Prostate gland (tissue), 2 donors: ENCODE measurements around the gene CTCF. TPM values are rescaled to one million over a fixed set of nuclear protein-coding genes. Genes with fewer than 3 reads are reported as not detected.

ENCODE experiments used
- DNase-seq: peaks from one replicate; pipeline ENCODE4 v3.0.0-alpha.2; 2019; ENCODE audit warnings: low spot score
- H3K27ac ChIP-seq, 2 donors: fragments of 200-600 bp; sonication (generic); 2 replicates each; pipeline ENCODE4 v1.5.1; 2017 to 2019
- H3K27me3 ChIP-seq: fragments of 200-600 bp; sonication (generic); replicated peaks from 2 replicates; pipeline ENCODE4 v1.5.1; 2019; ENCODE audit not compliant: insufficient read depth
- H3K36me3 ChIP-seq, 2 donors: fragments of 200-600 bp; sonication (generic); 1 replicate in 1 of 2; 2 replicates in 1 of 2; pipeline versions ENCODE4 v1.5.1 to v1.8.1; 2017 to 2019
- H3K4me1 ChIP-seq: fragments of 200-600 bp; sonication (generic); replicated peaks from 2 replicates; pipeline ENCODE4 v1.5.1; 2019
- H3K4me3 ChIP-seq, 2 donors: fragments of 200-600 bp; sonication (generic); 2 replicates each; pipeline ENCODE4 v1.5.1; 2017 to 2019
- H3K9me3 ChIP-seq: fragments of 200-600 bp; sonication (generic); 2 replicates; pipeline ENCODE4 v1.5.1; 2017
- POLR2A ChIP-seq: fragments of 450-650 bp; IDR thresholded peaks from one replicate; pipeline ENCODE4 v1.6.1; 2016; ENCODE audit warnings: antibody characterized with exemption, mild to moderate bottlenecking
- POLR2AphosphoS5 ChIP-seq: sonication (generic); formaldehyde crosslinking; IDR thresholded peaks from one replicate; pipeline ENCODE4 v1.6.1; 2017; ENCODE audit warnings: antibody characterized with exemption
- WGBS: methylation state at CpG from one replicate; pipeline ENCODE4 v1.1.5; 2018; 5-methylcytosine and 5-hydroxymethylcytosine counted together
- intact Hi-C: fragments of 100-400 bp; cut with DNase I; formaldehyde crosslinking; loops from one replicate; pipeline ENCODE4 v1.14.2; 2022
- total RNA-seq, 2 donors: library from RNA; depleted of rRNA; stranded (reverse); fragments of >200 nt; gene quantifications; one replicate each; pipeline ENCODE4 v1.1.0, GENCODE V29; 2016
- TF ChIP-seq, protein P1 (sequence below), 4 experiments: fragments of 200-600 bp in 2 of 4; fragments of 450-650 bp in 2 of 4; sonication (generic) in 2 of 4; IDR thresholded peaks; 1 replicate in 3 of 4; 2 replicates in 1 of 4; pipeline ENCODE4 v1.5.1; 2016 to 2019; ENCODE audit warnings: antibody characterized with exemption in 4 of 4, mild to moderate bottlenecking in 2 of 4, moderate library complexity in 2 of 4

CTCF gene
- total RNA-seq, 2 donors from 2014 or later, result 39.9 to 48.9 TPM

DNA sequence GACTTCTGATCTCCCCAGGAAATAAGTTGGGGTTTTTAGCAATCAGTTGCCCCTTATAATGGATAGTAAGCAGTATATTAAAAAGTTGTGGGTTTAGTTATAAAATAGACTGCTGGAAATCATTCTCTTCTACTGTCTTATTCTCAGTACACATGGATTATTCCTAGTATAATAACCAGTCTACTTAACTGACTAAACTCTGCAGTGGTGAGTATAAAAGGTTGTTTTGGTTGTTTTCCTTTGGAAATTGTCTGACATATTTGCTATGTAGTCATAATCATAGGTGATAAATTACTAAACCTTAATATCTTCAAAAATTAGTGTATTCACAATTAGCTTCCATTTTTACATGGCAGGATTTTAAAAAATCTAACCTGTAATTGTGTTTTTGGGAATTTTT lies 31.4 kb downstream of the CTCF start:
- Histone ChIP-seq H3K27me3 (no peaks in the 10 kb centered on the region), H3K4me3 (no peak overlapping the region), H3K36me3 (no peaks in the 10 kb centered on the region), H3K9me3 (no peaks in the 10 kb centered on the region), H3K27ac (no peak overlapping the region), H3K4me1 (no peaks in the 10 kb centered on the region)
- intact Hi-C loops, result no loop called here
- TF ChIP-seq POLR2AphosphoS5 (no peak), POLR2A (no peak)
- TF ChIP-seq, protein P1, sequence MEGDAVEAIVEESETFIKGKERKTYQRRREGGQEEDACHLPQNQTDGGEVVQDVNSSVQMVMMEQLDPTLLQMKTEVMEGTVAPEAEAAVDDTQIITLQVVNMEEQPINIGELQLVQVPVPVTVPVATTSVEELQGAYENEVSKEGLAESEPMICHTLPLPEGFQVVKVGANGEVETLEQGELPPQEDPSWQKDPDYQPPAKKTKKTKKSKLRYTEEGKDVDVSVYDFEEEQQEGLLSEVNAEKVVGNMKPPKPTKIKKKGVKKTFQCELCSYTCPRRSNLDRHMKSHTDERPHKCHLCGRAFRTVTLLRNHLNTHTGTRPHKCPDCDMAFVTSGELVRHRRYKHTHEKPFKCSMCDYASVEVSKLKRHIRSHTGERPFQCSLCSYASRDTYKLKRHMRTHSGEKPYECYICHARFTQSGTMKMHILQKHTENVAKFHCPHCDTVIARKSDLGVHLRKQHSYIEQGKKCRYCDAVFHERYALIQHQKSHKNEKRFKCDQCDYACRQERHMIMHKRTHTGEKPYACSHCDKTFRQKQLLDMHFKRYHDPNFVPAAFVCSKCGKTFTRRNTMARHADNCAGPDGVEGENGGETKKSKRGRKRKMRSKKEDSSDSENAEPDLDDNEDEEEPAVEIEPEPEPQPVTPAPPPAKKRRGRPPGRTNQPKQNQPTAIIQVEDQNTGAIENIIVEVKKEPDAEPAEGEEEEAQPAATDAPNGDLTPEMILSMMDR (IDR thresholded peaks at IDR 0.05), result no peak
- no peak for DNase-seq

DNA sequence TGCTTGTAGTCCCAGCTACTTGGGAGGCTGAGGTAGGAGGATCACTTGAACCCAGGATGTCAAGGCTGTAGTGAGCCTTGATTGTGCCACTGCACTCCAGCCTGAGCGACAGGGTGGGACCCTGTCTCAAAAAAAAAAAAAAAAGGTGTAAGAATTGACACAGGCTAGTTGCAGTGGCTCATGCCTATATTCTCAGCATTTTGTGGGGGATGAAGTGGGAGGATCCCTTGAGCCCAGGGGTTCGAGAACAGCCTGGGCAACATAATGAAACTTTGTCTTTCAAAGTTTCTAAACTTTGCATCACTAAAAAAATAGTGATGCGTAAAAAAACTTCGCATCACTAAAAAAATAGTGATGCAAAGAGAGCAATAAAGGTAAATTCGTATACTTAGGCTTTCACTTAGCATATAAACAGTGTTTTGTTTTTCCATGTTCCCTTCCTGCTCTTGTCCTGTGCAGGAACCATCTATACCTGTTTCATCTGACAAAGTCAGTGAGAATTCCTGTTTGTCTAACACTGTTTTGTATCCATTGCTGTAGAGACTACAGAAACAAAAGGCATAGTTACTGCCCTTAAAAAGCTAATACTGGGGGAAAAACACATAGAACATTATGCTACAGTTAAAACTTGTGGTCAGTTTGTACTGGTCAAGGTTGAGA lies 32.1 kb downstream of the CTCF start:
- Histone ChIP-seq H3K4me3 (no peak overlapping the region), H3K27ac (no peak overlapping the region), H3K4me1 (no peaks in the 10 kb centered on the region), H3K36me3 (no peaks in the 10 kb centered on the region), H3K27me3 (no peaks in the 10 kb centered on the region), H3K9me3 (no peaks in the 10 kb centered on the region)
- TF ChIP-seq POLR2AphosphoS5 (no peak), POLR2A (no peak)
- TF ChIP-seq, protein P1 (IDR thresholded peaks at IDR 0.05), result no peak
- intact Hi-C loops, result no loop called here
- no peak for DNase-seq
- 90% methylated on average over 5 of the region's 5 CpGs for WGBS

DNA sequence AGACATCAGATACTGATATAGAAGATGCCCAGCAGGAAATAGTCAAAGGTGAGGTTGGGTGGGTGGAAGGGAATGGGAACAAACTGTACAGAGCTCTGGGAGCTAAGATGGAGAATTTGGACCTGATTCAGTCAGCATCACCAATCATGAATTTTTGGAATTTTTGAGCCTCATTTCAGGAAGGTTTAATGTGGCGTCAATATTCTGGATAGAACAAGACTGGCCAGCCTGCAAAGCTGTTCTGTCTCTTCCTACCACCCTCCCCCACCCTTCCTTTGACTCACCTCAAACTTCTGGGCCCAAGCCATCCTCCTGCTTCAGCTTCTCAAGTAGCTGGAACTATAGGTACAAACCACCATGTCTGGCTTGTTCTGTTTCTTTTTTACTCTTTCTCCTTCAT lies 32.6 kb downstream of the CTCF start:
- Histone ChIP-seq H3K27me3 (no peaks in the 10 kb centered on the region), H3K4me3 (no peak overlapping the region), H3K4me1 (no peaks in the 10 kb centered on the region), H3K27ac (no peak overlapping the region), H3K36me3 (no peaks in the 10 kb centered on the region), H3K9me3 (no peaks in the 10 kb centered on the region)
- TF ChIP-seq POLR2A (no peak), POLR2AphosphoS5 (no peak)
- TF ChIP-seq, protein P1 (IDR thresholded peaks at IDR 0.05), result no peak
- intact Hi-C loops, result no loop called here
- WGBS, result 36% methylated on average over 1 of the region's 1 CpG
- DNase-seq, result no peak

DNA sequence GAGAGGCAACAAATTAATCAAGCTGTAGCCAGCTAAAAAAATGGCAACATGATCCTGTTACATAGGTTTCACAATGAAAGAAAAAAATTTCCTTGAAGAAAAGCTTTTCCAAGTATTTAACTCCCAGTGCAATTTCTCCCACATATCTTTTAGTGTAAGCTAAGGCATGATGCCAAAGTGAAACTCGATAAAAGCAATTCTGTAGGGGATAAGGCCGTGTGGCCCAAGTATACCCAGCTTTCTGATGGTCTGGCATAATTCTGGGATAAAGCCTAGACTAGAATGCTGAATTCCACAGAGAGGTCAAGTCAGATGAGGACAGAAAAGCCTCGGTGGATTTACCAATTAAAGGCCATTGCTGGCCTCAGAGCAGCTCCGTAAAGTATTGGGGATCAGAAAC lies 36.2 kb downstream of the CTCF start:
- Histone ChIP-seq H3K9me3 (no peaks in the 10 kb centered on the region), H3K27ac (no peak overlapping the region), H3K27me3 (no peaks in the 10 kb centered on the region), H3K36me3 (no peaks in the 10 kb centered on the region), H3K4me3 (no peak overlapping the region), H3K4me1 (no peaks in the 10 kb centered on the region)
- intact Hi-C loops, result no loop called here
- WGBS, result 55% methylated on average over 4 of the region's 4 CpGs
- no peak for DNase-seq
- TF ChIP-seq, protein P1 (IDR thresholded peaks at IDR 0.05), result no peak
- TF ChIP-seq POLR2AphosphoS5, result no peak
- no peak for TF ChIP-seq POLR2A

DNA sequence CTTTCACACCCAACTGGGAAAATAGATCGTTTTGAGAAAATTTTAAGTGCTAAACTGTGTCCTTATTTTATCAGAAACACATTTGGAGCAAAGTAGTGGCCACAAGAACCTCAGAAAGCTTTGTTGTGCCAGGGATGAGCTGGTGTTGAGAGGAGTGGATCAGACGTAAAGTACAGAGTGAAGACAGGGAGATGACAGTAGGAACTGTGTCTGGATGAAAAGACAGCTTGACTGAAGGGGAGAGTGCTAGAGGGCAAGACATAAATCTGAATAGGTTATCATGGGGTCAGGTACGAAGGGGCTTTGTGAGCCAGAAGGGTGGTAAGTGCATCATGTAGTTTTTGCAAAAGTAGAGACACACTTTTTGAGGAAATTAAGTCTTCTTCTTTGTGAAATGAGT lies 43.3 kb downstream of the CTCF start:
- no peak for DNase-seq

More for the DNA sequence above, 43.3 kb downstream of the CTCF start:
- Histone ChIP-seq H3K9me3 (no peaks in the 10 kb centered on the region), H3K27me3 (no peaks in the 10 kb centered on the region), H3K4me3 (no peak overlapping the region), H3K27ac (no peak overlapping the region), H3K36me3 (no peaks in the 10 kb centered on the region), H3K4me1 (no peaks in the 10 kb centered on the region)
- no peak for TF ChIP-seq POLR2AphosphoS5
- intact Hi-C loops, result no loop called here
- 93% methylated on average over 3 of the region's 3 CpGs for WGBS
